Inferior parietal cortex (tissue), 1 donor: ENCODE results near the gene UBE2G1.
"Not testable (repeated sequence)": the region's sequence is repeated elsewhere in the genome, so short reads cannot be mapped to it uniquely, and the experiment has no call there.

Experiments
- DNase-seq: peaks from one replicate; pipeline ENCODE4 v3.0.0-alpha.2; 2016; ENCODE audit errors: extremely low spot score

UBE2G1 gene

DNA sequence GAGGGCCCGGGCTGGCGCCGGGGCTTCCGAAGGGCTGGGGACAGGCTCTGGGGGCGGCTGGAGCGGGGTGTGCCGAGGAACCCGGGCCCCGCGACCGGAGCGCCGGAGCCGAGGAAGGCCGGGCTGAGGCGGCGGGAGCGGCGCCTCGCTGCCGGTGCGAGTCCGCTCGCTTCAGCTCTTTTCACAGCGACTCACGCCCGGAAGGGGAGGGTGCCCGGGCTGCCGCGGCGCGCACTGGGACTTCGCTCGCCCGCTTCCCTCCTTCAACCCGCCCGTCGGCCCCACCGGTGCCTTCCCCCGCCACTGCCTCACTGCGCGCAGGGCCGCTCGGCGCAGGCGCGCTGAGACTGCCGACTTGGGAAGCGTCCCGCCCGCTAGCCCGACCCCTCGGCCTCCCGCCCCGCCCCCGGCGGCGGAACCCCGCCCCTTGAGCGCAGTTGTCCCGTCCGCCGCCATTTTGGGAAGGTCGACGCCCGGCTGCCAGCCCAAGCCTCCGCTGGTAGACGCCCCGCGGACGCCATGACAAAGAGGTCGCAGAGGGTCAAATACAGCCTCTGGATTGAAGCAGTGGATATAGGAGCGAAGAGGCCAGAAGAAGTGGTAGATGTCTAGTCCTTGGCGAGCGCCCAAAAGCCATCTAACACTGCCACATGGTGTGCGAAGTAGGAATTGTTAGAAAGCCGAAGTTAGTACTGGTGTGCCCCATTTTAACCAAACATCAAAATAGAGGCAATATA is at the start of gene UBE2G1:
Gene UBE2G1, minus strand, starts transcription at position 349 of the 737 bp plus-strand sequence. CDS start 359 bp downstream, outside the sequence.
- peak; percentile 92 for DNase-seq

- peak; percentile 95 for DNase-seq
Measured at GRCh38 chr17:4412933-4413831, 46.7 kb upstream of the UBE2G1 start.

- no peak for DNase-seq
Measured at GRCh38 chr17:4411201-4411600, 44.7 kb upstream of the UBE2G1 start.

- DNase-seq: no peak
Measured at GRCh38 chr17:4409659-4410058, 43.2 kb upstream of the UBE2G1 start.

- DNase-seq: no peak
Measured at GRCh38 chr17:4407851-4408250, 41.4 kb upstream of the UBE2G1 start.

- DNase-seq: no peak
Measured at GRCh38 chr17:4407216-4407615, 40.7 kb upstream of the UBE2G1 start.

- no peak for DNase-seq
Measured at GRCh38 chr17:4406386-4406785, 39.9 kb upstream of the UBE2G1 start.

GRCh38 chr17:4405699-4406098 is 39.2 kb upstream of the UBE2G1 start:
- no peak for DNase-seq

- no peak for DNase-seq
Measured at GRCh38 chr17:4405038-4405669, 38.7 kb upstream of the UBE2G1 start.

GRCh38 chr17:4397840-4398239 is 31.4 kb upstream of the UBE2G1 start:
- no peak for DNase-seq

GRCh38 chr17:4395111-4395478 is 28.6 kb upstream of the UBE2G1 start:
- DNase-seq: no peak

DNA sequence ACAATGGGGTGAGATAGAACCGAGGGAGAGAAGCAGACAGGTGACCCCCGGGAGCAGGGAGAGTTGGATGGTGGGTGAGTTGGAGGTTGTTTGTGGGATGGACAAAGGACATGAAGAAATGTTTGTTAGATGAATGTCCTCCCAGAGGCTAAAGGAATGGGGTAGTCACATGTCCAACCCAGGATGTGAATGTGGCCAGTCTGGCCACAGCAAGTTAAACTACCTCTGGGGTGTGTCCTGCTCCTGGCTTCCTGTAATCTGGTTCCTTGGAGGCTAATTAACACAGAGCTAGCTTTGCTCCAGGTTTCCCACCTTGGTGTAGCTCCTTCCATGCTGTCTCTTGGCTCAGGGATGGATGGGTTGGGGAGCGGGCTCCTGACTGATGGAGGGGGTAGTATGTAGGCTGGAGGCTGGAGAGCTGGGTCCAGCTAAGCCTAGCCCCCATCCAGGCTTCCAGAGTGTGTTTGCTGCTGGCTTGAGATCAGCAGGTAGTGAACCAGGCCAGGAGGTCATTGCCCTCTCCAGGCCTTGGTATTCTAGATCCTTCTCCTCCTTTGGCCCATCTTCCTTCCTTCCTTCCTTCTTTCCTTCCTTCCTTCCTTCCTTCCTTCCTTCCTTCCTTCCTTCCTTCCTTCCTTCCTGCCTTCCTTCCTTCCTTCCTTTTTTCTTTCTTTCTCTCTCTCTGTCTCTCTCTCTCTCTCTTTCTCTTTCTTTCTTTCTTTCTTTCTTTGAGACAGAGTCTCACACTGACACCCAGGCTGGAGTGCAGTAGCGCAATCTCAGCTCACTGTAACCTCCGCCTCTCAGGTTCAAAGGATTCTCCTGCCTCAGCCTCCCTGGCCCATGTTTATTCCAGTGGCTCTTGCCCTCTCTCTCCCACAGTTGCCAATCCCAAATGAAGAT is 28.0 kb upstream of the UBE2G1 start:
- no peak for DNase-seq

DNA sequence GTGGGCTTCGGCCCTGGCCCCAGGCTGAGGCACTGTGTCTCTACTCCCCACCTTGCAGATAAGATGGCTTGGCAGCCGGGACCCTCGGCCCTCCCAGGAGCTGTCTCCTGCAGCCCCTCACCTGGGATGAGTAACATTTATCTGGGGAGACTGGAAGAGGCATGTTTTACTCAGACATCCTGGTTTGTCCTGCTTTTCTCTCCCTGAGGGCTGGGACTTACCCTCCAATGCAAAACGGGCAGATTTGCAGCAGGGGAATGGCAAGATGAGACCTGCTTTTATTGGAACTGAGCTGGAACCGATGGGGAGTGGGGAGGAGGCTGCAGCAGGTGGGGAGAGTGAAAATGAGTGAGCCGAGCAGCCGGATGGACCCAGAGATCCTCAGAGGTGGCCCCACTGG is 27.3 kb upstream of the UBE2G1 start:
- no peak for DNase-seq

DNA sequence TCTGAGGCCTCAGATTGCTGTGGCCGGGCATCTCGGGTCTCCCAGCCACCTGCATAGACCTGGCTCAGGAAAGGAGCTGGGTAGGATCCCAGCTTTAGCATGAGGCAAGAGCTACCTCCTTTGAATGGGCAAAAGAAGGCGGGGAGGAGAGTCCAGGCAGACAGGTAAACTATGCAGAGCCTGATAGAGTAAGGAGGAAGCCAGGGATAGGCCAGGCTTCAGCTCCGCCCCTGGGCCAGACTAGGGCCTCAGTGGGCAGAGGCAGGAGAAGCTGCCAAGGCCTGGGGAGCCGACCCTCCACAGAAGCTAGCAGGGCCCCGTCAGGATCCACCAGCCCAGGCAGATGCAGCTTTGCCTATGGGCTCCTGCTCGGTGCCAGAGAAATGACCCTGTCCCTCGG is 22.6 kb upstream of the UBE2G1 start:
- no peak for DNase-seq

DNA sequence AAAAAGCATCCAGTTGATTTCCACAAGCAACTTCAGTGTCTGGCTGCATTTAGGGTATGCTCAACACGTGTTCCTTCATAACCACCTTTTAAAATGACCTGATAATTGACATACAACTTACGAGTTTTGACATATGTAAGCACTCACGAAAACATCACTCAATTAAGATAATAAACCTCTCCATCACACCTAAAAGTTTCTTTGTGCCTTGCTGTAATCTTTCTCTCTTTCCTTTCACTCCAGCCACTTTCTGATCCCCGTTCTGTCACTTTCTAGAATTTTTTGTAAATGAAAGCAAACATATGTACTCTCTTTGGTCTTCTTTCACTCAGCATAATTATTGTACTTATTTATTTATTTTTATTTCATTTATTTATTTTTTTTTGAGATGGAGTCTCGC is 20.7 kb upstream of the UBE2G1 start:
- no peak for DNase-seq

DNA sequence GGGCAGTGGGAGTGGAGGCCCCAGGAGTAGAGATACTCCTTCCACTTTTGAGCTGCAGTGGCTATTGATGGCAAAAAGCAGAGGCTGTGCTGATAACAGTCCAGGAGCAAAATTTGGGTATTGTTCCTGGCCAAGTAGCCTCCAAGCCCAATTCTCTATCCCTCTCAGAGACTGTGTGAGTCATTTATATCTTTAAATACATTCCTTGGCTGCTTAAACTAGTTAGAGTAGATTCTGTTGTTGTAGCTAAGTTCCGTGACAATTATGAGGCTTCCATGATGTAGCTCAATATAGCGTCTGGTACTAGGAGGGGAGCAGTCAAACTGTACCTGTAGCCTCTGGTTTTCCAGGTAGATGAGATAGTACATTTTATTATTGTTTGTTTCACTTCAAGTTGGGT is 19.9 kb upstream of the UBE2G1 start:
- no peak for DNase-seq

GRCh38 chr17:4381690-4382671 is 15.5 kb upstream of the UBE2G1 start:
- DNase-seq: no peak

- DNase-seq: no peak
Measured at GRCh38 chr17:4378626-4379025, 12.2 kb upstream of the UBE2G1 start.

DNA sequence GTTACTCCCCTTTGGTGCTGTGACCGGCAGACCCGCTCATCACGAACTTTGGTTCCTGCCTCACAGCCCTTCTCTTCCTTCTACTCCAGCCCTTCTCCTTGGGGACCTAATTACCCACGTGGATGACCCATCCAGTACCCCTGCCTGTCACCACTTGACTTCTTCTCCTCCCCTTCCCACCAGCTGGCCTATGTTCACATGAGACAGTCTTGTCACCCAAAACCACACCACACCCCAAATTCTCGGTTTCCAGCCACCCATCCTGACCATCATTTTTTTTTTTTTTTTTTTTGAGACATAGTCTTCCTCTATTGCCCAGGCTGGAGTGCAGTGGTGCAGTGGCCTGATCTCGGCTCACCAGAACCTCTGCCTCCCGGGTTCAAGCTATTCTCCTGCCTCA is 10.8 kb upstream of the UBE2G1 start:
- DNase-seq: not testable (repeated sequence)

GRCh38 chr17:4375796-4376440 is 9.4 kb upstream of the UBE2G1 start:
- not testable (repeated sequence) for DNase-seq
